Measurements from ENCODE around the gene MAPRE2.

GRCh38 chr18:35134791-35135531 lies 93.7 kb downstream of the MAPRE2 start:
- TF ChIP-seq POLR2A (IDR thresholded peaks at IDR 0.05) = no peak
- TF ChIP-seq, protein P1, sequence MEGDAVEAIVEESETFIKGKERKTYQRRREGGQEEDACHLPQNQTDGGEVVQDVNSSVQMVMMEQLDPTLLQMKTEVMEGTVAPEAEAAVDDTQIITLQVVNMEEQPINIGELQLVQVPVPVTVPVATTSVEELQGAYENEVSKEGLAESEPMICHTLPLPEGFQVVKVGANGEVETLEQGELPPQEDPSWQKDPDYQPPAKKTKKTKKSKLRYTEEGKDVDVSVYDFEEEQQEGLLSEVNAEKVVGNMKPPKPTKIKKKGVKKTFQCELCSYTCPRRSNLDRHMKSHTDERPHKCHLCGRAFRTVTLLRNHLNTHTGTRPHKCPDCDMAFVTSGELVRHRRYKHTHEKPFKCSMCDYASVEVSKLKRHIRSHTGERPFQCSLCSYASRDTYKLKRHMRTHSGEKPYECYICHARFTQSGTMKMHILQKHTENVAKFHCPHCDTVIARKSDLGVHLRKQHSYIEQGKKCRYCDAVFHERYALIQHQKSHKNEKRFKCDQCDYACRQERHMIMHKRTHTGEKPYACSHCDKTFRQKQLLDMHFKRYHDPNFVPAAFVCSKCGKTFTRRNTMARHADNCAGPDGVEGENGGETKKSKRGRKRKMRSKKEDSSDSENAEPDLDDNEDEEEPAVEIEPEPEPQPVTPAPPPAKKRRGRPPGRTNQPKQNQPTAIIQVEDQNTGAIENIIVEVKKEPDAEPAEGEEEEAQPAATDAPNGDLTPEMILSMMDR (IDR thresholded peaks at IDR 0.05) = no peak

All from adrenal gland (tissue), 5 donors.